Cardiac fibroblast (primary cell): ENCODE data around the gene TTLL12.

ENCODE experiments used
- DNase-seq, 2 donors: peaks; one replicate each; pipeline versions ENCODE4 v3.0.0 to v3.0.0-alpha.2; 2010; ENCODE audit warnings: low read depth in 2 of 2
- H3K4me3 ChIP-seq, 2 donors: replicated peaks in 1 of 2; 1 replicate in 1 of 2; 2 replicates in 1 of 2; pipeline ENCODE4 v1.5.1; 2011; ENCODE audit warnings: low read depth in 2 of 2, low read length in 2 of 2, mild to moderate bottlenecking in 2 of 2, moderate library complexity in 1 of 2
- CTCF ChIP-seq: IDR thresholded peaks from one replicate; pipeline ENCODE4 v1.5.1; 2011; ENCODE audit warnings: low read depth, mild to moderate bottlenecking, low read length, inconsistent platforms

The TTLL12 gene

GRCh38 chr22:43118953-43119458 lies 67.9 kb downstream of the TTLL12 start:
- DNase-seq: peak in 1 of 2 donors; percentile 20
- H3K4me3 ChIP-seq: no peak overlapping the region
- TF ChIP-seq CTCF: no peak

- TF ChIP-seq CTCF: no peak
- no peak overlapping the region for H3K4me3 ChIP-seq
- no peak for DNase-seq
Observed at GRCh38 chr22:43118024-43118849, 68.7 kb downstream of the TTLL12 start.

GRCh38 chr22:43116932-43117331 lies 70.0 kb downstream of the TTLL12 start:
- H3K4me3 ChIP-seq: no peak overlapping the region
- DNase-seq: no peak
- TF ChIP-seq CTCF: no peak
